Epithelial cell of esophagus (primary cell): ENCODE data around the gene SPEN.
A peak's percentile ranks its signal among the peaks of the same experiment; 100 is the strongest.

Experiments used
- DNase-seq: peaks from one replicate; pipeline ENCODE4 v3.0.0; 2010; ENCODE audit warnings: low read depth
- H3K4me3 ChIP-seq: 2 replicates; pipeline ENCODE4 v1.5.1; 2011; ENCODE audit warnings: mild to moderate bottlenecking, low read length, control low read depth
- CTCF ChIP-seq: IDR thresholded peaks from 2 replicates; pipeline ENCODE4 v1.5.1; 2011; ENCODE audit warnings: low read depth, mild to moderate bottlenecking, low read length, control low read depth, inconsistent platforms; ENCODE audit not compliant: insufficient read depth; ENCODE audit errors: missing control alignments

The SPEN gene

DNA sequence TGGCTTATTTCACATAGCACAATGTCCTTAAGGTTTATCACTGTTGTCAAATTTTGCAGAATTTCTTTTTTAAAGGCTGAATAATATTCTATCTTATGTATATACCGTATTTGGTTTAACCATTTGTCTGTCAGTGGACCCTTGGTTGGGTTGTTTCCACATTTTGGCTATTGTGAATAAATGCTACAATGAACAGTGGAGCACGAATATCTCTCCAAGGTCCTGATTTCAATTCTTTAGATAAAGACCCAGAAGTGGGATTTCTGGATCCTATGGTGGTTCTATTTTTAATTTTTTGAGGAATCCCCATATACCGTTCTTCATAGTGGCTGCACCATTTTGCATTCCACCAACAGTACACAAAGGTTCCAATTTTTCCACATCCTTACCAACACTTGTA is 134.2 kb downstream of the SPEN start:
- DNase-seq = no peak
- TF ChIP-seq CTCF = no peak

GRCh38 chr1:15983275-15983674 is 135.8 kb downstream of the SPEN start:
- no peak for TF ChIP-seq CTCF
- no peak overlapping the region for H3K4me3 ChIP-seq
- DNase-seq = no peak

More for the DNA sequence above, 134.2 kb downstream of the SPEN start:
- no peak overlapping the region for H3K4me3 ChIP-seq

DNA sequence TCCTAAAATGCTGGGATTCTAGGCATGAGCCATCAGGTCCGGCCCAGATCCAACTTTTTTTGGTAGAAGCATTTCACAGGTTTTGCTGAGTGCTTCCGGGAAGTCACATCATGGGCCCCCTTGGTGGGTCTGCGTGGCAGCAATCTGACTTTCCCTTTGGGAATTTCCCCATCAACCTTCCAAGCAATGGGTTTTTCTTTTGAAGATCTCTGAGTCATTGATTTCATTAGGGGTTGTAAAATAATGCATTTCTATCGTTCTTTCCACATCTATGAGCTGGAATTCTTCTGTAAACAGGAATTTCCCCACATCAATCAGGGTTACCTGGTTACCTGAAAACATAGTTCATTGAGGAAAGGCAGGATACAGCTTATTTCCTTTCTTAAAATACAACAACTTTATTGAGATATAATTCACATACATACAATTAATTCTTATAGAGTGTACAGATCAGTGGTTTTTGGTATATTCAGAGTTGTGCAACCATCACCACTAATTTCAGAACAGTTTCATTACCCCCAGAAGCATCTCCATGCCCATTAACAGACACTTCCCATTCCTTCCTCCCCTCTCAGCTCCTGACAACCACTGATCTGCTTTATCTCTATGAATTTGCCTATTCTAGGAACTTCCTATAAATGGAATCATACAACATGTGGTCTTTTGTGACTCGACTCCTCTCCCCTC is 138.2 kb downstream of the SPEN start:
- TF ChIP-seq CTCF = no peak
- peak; percentile 58 for DNase-seq
- no peak overlapping the region for H3K4me3 ChIP-seq

DNA sequence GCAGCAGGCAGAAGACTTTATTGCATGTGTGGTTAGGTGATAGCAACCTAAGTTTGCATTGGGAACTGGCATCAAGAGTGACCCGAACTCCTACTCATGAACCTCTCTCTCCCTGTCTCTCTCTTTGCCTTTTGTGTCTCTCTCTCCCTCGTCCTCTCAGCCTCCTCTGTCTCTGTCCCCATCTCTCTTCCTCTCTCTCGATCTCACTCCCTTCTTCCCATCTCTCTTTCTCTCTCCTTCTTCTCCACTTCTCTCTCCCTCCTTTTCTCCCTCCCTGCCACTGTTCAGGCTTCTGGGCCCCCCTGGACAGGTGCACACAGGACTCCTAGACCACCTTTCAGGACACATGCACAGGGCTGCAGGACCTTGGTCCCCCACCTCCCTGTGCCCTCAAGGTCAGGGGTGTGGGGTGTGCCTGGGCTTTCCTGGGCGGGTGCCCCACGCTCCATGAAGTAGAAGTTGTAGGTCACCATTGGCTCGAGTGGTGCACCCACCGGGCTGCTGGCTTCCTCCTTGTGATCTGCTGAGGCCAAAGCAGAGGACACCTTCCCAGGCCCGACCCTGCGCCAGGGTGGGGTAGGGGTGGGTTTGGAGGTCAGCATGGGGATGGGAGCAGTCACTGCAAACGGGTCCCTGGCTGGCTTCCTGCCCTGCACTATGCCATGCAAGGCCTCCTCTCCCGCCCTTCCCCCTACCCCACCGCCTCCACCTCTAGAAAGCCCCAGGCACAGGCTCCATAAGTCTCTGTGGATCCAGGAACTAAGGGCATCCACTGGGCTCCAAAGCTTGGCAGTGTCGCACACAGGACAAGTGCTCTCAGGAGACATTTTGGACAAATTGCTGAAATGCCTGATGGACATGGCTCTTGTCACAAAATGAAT is 141.6 kb downstream of the SPEN start:
- DNase-seq = no peak
- H3K4me3 ChIP-seq = no peak overlapping the region
- no peak for TF ChIP-seq CTCF

GRCh38 chr1:15989776-15990175 is 142.3 kb downstream of the SPEN start:
- no peak overlapping the region for H3K4me3 ChIP-seq
- DNase-seq = no peak
- no peak for TF ChIP-seq CTCF
